ENCODE results near the gene NINJ2.

DNA sequence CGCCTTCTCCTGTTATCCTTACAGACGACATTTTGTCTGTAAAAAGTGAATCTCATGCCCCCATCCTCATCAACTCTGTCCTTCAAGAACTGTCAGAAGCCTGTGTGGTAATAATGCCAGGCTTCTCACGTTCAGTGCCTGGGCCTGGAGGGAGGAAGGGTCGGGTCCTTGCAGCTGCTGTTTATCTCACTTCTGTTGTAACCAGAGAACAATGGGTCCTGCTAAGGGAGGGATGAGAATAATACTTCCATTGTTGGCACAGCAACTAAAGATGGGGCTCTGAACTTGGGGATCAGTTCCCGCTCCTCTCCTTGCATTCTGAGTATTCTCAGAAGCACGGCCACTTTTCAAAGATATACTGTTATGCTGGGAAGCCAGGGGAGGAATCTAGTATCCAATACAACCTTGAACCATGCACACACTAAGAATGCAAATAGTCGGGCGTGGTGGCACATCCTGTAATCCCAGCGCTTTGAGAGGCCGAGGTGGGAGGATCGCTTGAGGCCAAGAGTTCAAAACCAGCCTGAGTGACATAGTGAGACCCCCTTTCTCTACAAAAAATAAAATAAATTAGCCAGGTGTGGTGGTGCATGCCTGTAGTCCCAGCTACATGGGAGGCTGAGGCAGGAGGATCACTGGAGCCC is 38.8 kb upstream of the NINJ2 start:
- TF ChIP-seq POLR2A (IDR thresholded peaks at IDR 0.05) = no peak
- TF ChIP-seq, protein P1, sequence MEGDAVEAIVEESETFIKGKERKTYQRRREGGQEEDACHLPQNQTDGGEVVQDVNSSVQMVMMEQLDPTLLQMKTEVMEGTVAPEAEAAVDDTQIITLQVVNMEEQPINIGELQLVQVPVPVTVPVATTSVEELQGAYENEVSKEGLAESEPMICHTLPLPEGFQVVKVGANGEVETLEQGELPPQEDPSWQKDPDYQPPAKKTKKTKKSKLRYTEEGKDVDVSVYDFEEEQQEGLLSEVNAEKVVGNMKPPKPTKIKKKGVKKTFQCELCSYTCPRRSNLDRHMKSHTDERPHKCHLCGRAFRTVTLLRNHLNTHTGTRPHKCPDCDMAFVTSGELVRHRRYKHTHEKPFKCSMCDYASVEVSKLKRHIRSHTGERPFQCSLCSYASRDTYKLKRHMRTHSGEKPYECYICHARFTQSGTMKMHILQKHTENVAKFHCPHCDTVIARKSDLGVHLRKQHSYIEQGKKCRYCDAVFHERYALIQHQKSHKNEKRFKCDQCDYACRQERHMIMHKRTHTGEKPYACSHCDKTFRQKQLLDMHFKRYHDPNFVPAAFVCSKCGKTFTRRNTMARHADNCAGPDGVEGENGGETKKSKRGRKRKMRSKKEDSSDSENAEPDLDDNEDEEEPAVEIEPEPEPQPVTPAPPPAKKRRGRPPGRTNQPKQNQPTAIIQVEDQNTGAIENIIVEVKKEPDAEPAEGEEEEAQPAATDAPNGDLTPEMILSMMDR (IDR thresholded peaks at IDR 0.05) = no peak
